ENCODE results near the gene ZBTB7C.

The ZBTB7C gene

GRCh38 chr18:48052842-48053241 lies 356.3 kb downstream of the ZBTB7C start:
- in situ Hi-C loops (cut with HindIII; ENCODE audit: low sequenced_read_pairs) = no loop called here
- DNase-seq (ENCODE audit: low read depth, low spot score) = no peak
- TF ChIP-seq CTCF (IDR thresholded peaks at IDR 0.05; ENCODE audit: low read depth, low read length) = no peak
- H3K4me3 ChIP-seq (ENCODE audit: low read depth, low read length) = no peak overlapping the region

- in situ Hi-C loops (cut with HindIII; ENCODE audit: low sequenced_read_pairs) = no loop called here
- no peak overlapping the region for H3K4me3 ChIP-seq (ENCODE audit: low read depth, low read length)
- DNase-seq (ENCODE audit: low read depth, low spot score) = no peak
- no peak for TF ChIP-seq CTCF (IDR thresholded peaks at IDR 0.05; ENCODE audit: low read depth, low read length)
Measured at GRCh38 chr18:48051945-48052840, 357.0 kb downstream of the ZBTB7C start.

GRCh38 chr18:48050176-48050575 lies 359.0 kb downstream of the ZBTB7C start:
- DNase-seq (ENCODE audit: low read depth, low spot score) = no peak
- TF ChIP-seq CTCF (IDR thresholded peaks at IDR 0.05; ENCODE audit: low read depth, low read length) = no peak
- H3K4me3 ChIP-seq (ENCODE audit: low read depth, low read length) = no peak overlapping the region
- in situ Hi-C loops (cut with HindIII; ENCODE audit: low sequenced_read_pairs) = no loop called here

GRCh38 chr18:48049757-48050156 lies 359.4 kb downstream of the ZBTB7C start:
- no peak overlapping the region for H3K4me3 ChIP-seq (ENCODE audit: low read depth, low read length)
- TF ChIP-seq CTCF (IDR thresholded peaks at IDR 0.05; ENCODE audit: low read depth, low read length) = no peak
- no peak for DNase-seq (ENCODE audit: low read depth, low spot score)
- in situ Hi-C loops (cut with HindIII; ENCODE audit: low sequenced_read_pairs) = no loop called here

GRCh38 chr18:48048251-48048650 lies 360.9 kb downstream of the ZBTB7C start:
- H3K4me3 ChIP-seq (ENCODE audit: low read depth, low read length) = no peak overlapping the region
- in situ Hi-C loops (cut with HindIII; ENCODE audit: low sequenced_read_pairs) = no loop called here
- DNase-seq (ENCODE audit: low read depth, low spot score) = no peak
- TF ChIP-seq CTCF (IDR thresholded peaks at IDR 0.05; ENCODE audit: low read depth, low read length) = no peak

GRCh38 chr18:48046843-48047242 lies 362.3 kb downstream of the ZBTB7C start:
- in situ Hi-C loops (cut with HindIII; ENCODE audit: low sequenced_read_pairs) = no loop called here
- no peak overlapping the region for H3K4me3 ChIP-seq (ENCODE audit: low read depth, low read length)
- DNase-seq (ENCODE audit: low read depth, low spot score) = no peak
- TF ChIP-seq CTCF (IDR thresholded peaks at IDR 0.05; ENCODE audit: low read depth, low read length) = no peak
